GM12891 (cell line): Measurements from ENCODE around the gene PRKCSH.

Experiments used
- PAX5 ChIP-seq: IDR thresholded peaks from 2 replicates; pipeline ENCODE4 v1.6.1; 2011; ENCODE audit warnings: low read length, moderate library complexity, mild to moderate bottlenecking; ENCODE audit not compliant: insufficient read depth, severe bottlenecking
- POLR2A ChIP-seq: IDR thresholded peaks from 2 replicates; pipeline ENCODE4 v1.6.1; 2011; ENCODE audit warnings: low read depth, low read length, control low read depth
- POLR2AphosphoS5 ChIP-seq: IDR thresholded peaks from 2 replicates; pipeline ENCODE4 v1.6.1; 2011; ENCODE audit warnings: low read depth, low read length, control low read depth
- SPI1 ChIP-seq: IDR thresholded peaks from 2 replicates; pipeline ENCODE4 v1.6.1; 2011; ENCODE audit warnings: low read depth, low read length, control low read depth
- TAF1 ChIP-seq: IDR thresholded peaks from 2 replicates; pipeline ENCODE4 v1.6.1; 2011; ENCODE audit warnings: low read depth, low read length, control low read depth

DNA sequence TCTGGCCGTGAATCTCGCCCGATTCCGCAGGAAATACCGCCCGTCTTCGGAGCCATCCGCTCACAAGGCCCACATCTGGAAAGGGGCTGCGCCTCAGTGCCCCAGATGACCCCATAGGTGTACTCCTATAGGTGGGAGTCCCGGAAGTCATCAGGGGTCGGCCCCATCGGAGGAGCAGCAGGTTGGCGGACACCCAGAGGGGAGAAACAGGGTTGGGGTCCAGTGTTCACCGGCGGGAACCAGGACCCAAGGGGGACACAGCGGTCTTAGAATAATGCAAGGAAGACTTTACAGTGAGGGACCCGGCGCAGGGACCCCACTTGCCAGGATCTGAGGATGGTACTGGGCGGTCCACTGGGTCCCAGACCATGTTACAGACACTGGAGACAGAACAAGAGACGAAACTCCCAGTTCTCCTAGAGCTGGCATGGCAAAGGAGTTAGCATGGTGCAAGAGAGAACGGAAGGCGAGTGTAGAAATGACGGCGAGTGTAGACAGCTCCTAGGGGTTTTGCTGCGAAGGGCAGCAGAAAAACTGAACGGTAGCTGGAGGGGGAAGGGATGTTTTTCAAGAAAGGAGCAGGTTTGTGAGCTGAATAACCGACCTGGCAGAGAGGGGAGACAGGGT is 12.2 kb upstream of the PRKCSH start:
- TF ChIP-seq TAF1: no peak
- no peak for TF ChIP-seq POLR2AphosphoS5
- TF ChIP-seq POLR2A: no peak
- TF ChIP-seq PAX5: no peak
- no peak for TF ChIP-seq SPI1
